ENCODE data around the gene GRPEL2.

Gene GRPEL2

GRCh38 chr5:149341876-149342275 is 3.4 kb upstream of the GRPEL2 start:
- H3K4me3 ChIP-seq (ENCODE audit: low read depth, low read length), result no peak overlapping the region
- TF ChIP-seq CTCF (IDR thresholded peaks at IDR 0.05; ENCODE audit: control insufficient read depth, extremely low read depth, insufficient read depth), result no peak
- DNase-seq (ENCODE audit: low read depth), result no peak

DNA sequence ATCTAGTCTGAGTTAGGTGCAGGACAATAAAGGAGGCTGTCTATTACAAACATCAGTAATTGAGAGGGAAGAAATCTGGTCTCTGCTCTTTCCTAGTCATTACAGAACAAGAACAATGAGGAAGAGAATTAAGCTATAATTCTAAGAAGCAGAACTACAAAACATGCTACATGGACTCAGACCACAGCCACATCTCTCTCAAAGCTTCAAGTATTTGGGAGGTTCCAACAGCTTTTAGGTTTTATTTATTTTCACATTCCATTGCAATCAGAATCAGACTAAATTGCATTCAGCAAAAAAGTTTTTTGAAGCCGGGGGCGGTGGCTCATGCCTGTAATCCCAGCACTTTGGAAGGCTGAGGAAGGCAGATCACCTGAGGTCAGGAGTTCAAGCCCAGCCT is 1.1 kb upstream of the GRPEL2 start:
- H3K4me3 ChIP-seq (ENCODE audit: low read depth, low read length), result peak overlapping the region; percentile 83
- no peak for DNase-seq (ENCODE audit: low read depth)
- no peak for TF ChIP-seq CTCF (IDR thresholded peaks at IDR 0.05; ENCODE audit: control insufficient read depth, extremely low read depth, insufficient read depth)

DNA sequence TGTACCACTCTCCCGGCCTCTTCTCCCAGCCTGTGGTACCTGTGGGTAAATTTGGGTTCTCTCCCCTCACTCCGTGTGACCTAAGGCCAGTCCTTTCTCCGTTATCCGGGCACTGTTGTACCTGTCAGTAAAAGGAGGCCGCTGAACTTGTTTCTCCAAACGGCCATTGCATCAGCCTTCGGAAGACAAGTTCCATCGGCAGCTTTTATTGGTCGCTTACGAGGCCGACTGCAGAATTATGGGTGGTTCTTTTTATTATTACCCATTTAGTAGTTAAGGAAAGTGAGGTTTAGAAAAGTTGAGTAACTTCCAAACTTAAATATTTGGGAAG is 558 bp downstream of the GRPEL2 start:
- no peak for DNase-seq (ENCODE audit: low read depth)
- TF ChIP-seq CTCF (IDR thresholded peaks at IDR 0.05; ENCODE audit: control insufficient read depth, extremely low read depth, insufficient read depth), result no peak
- H3K4me3 ChIP-seq (ENCODE audit: low read depth, low read length), result peak overlapping the region; percentile 83

DNA sequence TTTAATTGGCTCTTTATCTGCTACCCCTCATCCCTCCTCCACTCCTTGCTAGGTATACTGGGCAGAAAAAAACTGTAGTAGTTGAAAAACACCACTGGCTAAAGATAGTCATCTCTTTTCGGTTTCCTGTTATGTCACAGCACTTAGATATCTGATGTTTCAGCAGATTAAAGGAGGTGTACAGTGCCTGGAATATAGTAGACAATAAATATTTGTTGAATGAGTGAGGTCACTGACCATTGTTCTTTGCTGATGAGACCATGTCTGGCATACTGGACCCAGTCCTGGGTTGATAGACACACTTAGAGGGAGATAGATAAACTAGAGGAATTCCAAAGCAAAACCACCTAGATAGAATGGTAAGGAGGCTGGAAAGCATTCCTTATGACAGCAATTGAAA is 3.2 kb downstream of the GRPEL2 start:
- no peak for DNase-seq (ENCODE audit: low read depth)
- H3K4me3 ChIP-seq (ENCODE audit: low read depth, low read length), result no peak overlapping the region
- no peak for TF ChIP-seq CTCF (IDR thresholded peaks at IDR 0.05; ENCODE audit: control insufficient read depth, extremely low read depth, insufficient read depth)

DNA sequence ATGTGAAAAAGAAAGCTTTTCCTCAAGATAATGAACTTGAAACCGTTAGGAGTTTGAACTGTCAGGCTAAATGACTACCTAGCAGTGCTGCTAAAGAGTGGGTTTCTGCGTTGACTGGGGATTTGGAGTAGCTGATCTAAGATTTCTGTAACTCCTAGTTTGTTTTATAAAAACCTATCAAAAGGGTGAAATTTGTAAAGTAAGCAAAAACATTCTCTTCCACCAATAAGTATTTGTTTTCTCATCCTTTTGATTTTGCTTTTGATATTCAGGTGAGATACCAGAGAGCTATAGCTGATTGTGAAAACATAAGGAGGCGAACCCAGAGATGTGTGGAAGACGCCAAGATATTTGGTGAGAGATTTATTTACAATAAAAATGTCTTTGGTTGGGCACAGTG is 4.1 kb downstream of the GRPEL2 start:
- no peak for DNase-seq (ENCODE audit: low read depth)
- no peak overlapping the region for H3K4me3 ChIP-seq (ENCODE audit: low read depth, low read length)
- TF ChIP-seq CTCF (IDR thresholded peaks at IDR 0.05; ENCODE audit: control insufficient read depth, extremely low read depth, insufficient read depth), result no peak

GRCh38 chr5:149352169-149352568 is 6.9 kb downstream of the GRPEL2 start:
- no peak for TF ChIP-seq CTCF (IDR thresholded peaks at IDR 0.05; ENCODE audit: control insufficient read depth, extremely low read depth, insufficient read depth)
- DNase-seq (ENCODE audit: low read depth), result no peak
- no peak overlapping the region for H3K4me3 ChIP-seq (ENCODE audit: low read depth, low read length)

- no peak overlapping the region for H3K4me3 ChIP-seq (ENCODE audit: low read depth, low read length)
- TF ChIP-seq CTCF (IDR thresholded peaks at IDR 0.05; ENCODE audit: control insufficient read depth, extremely low read depth, insufficient read depth), result no peak
- no peak for DNase-seq (ENCODE audit: low read depth)
Observed at GRCh38 chr5:149353911-149354310, 8.6 kb downstream of the GRPEL2 start.

Measured in LNCaP clone FGC (cell line).